ENCODE results near the gene CYB561A3. TPM values are rescaled to one million over a fixed set of nuclear protein-coding genes. Genes with fewer than 3 reads are reported as not detected.

CYB561A3 gene
- total and polyA plus RNA-seq, 2 of the 13 experiments (the other 11 are each of a cell fraction or from before 2014, with no cell fraction given) = 11.4 to 14.9 TPM

GRCh38 chr11:61375761-61376108 is 14.1 kb upstream of the CYB561A3 start:
- Histone ChIP-seq H2AFZ (ENCODE audit: low read length) (no peak overlapping the region), H3K27me3 (ENCODE audit: control insufficient read depth in 1 of 2, insufficient read depth in 2 of 2, low read length in 2 of 2) (no peaks in the 10 kb centered on the region), H4K20me1 (ENCODE audit: insufficient read depth, low read length) (no peaks in the 10 kb centered on the region), H3K79me2 (ENCODE audit: insufficient read depth, low read length) (no peaks in the 10 kb centered on the region), H3K36me3 (replicated peaks in 1 of 2; ENCODE audit: control insufficient read depth in 1 of 2, insufficient read depth in 2 of 2, low read length in 2 of 2) (0 out of 5 replicates have a peak, but pooled peaks cover 0 to 2% of the 10 kb centered on the region in 2 experiments), H3K4me2 (ENCODE audit: low read depth, low read length) (no peak overlapping the region), H3K4me3 (replicated peaks in 1 of 3; ENCODE audit: insufficient read depth in 1 of 3, low read depth in 2 of 3, low read length in 3 of 3) (no peak overlapping the region), H3K9ac (ENCODE audit: insufficient read depth, low read depth, low read length) (no peak overlapping the region), H3K27ac (ENCODE audit: extremely low read length, insufficient read depth, low read length) (no peak overlapping the region), H3K9me3 (ENCODE audit: low read length) (peaks cover 3% of the 10 kb centered on the region; the same call in 1 of the 2 replicates), H3K4me1 (ENCODE audit: insufficient read depth, low read length) (peaks cover 11% of the 10 kb centered on the region)
- no TSS peak for BruUV-seq (replicated peaks)
- in situ Hi-C loops (cut with HindIII; ENCODE audit: extremely low pct_ligation_motif_present, low pct_unique_long_range_greater_than_20kb) (no loop called here), intact Hi-C loops (cut with micrococcal nuclease; ENCODE audit: unreplicated experiment) (no loop called here)
- no peak for TF ChIP-seq SOX13 (IDR thresholded peaks at IDR 0.05)
- TF ChIP-seq SOX13 (CRISPR knock-in tag; conservative IDR thresholded peaks at IDR 0.05 in 1 of 2, IDR thresholded peaks at IDR 0.05 in 1 of 2) = no peak
- peak in 1 of 2 experiments; percentile 29; a peak in 1 of 4 replicates for TF ChIP-seq REST (IDR thresholded peaks at IDR 0.05; ENCODE audit: borderline replicate concordance in 1 of 2, low read depth in 1 of 2, low read length in 2 of 2)
- ATAC-seq = no peak
- FAIRE-seq = no peak
- POLR2A ChIA-PET = no interaction called here
- DNase-seq (ENCODE audit: low spot score) = no peak
- CTCF ChIA-PET (ENCODE audit: low intra/inter-chr PET ratio, low total read pairs) = no interaction called here
- 100% methylated on average over 6 of the region's 6 CpGs for WGBS (ENCODE audit: low lambda C conversion rate)

Data from HepG2 (cell line).